Gastrocnemius medialis (tissue), 4 donors: ENCODE measurements around the gene SAP30BP.

Experiments
- POLR2A ChIP-seq, 2 donors: fragments of 450-650 bp; IDR thresholded peaks; one replicate each; pipeline ENCODE4 v1.6.1; 2017; ENCODE audit warnings: antibody characterized with exemption in 2 of 2, mild to moderate bottlenecking in 2 of 2, moderate library complexity in 2 of 2
- TF ChIP-seq, protein P1 (sequence below), 5 experiments: fragments of 450-650 bp in 3 of 5; fragments of 200-600 bp in 2 of 5; sonication (generic) in 2 of 5; IDR thresholded peaks in 4 of 5; conservative IDR thresholded peaks in 1 of 5; 1 replicate in 4 of 5; 2 replicates in 1 of 5; pipeline ENCODE4 v1.5.1; 2016 to 2019; ENCODE audit warnings: antibody characterized with exemption in 5 of 5, mild to moderate bottlenecking in 3 of 5, moderate library complexity in 3 of 5

DNA sequence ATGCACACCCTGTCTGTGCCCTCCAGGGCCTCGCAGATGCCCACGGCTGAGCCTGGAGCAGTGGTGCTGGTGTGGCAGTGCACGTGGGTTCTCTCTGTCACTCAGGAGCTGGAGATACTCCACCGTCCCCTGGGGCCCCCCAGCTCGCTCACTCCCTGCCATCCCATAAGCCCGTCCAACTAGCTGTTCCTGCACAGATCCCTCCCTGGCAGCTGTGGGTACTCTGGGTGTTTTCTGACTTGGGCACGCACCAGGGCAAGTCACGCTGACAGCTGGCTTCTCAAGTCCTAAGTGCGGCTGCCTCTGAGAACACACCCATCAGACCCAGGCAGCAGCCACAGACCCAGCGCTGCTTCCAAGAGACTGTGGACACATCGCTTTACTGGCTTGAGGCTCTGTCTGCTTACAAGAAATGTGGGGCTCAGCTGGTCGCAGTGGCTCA is 28.7 kb downstream of the SAP30BP start:
- TF ChIP-seq, protein P1, sequence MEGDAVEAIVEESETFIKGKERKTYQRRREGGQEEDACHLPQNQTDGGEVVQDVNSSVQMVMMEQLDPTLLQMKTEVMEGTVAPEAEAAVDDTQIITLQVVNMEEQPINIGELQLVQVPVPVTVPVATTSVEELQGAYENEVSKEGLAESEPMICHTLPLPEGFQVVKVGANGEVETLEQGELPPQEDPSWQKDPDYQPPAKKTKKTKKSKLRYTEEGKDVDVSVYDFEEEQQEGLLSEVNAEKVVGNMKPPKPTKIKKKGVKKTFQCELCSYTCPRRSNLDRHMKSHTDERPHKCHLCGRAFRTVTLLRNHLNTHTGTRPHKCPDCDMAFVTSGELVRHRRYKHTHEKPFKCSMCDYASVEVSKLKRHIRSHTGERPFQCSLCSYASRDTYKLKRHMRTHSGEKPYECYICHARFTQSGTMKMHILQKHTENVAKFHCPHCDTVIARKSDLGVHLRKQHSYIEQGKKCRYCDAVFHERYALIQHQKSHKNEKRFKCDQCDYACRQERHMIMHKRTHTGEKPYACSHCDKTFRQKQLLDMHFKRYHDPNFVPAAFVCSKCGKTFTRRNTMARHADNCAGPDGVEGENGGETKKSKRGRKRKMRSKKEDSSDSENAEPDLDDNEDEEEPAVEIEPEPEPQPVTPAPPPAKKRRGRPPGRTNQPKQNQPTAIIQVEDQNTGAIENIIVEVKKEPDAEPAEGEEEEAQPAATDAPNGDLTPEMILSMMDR (IDR thresholded peaks at IDR 0.05 in 4 of 5, conservative IDR thresholded peaks at IDR 0.05 in 1 of 5), result no peak
- peak; percentile 64 to 67 for TF ChIP-seq POLR2A (IDR thresholded peaks at IDR 0.05)
